Stimulated activated CD4-positive, alpha-beta T cell treated with anti-CD3 and anti-CD28 coated beads, Interleukin-2, amount 100 ng/mL, for 48 hours (primary cell): ENCODE measurements around the gene KRT83.
"Not testable (repeated sequence)": the region's sequence is repeated elsewhere in the genome, so short reads cannot be mapped to it uniquely, and the experiment has no call there.

Experiments
- DNase-seq, 2 donors: peaks; one replicate each; pipeline ENCODE4 v3.0.0-alpha.2; 2020

KRT83 gene

GRCh38 chr12:52306731-52307130, 14.5 kb downstream of the KRT83 start:
- DNase-seq = no peak

GRCh38 chr12:52305921-52306705, 15.1 kb downstream of the KRT83 start:
- no peak for DNase-seq

- not testable (repeated sequence) for DNase-seq
These were observed 16.2 kb downstream of the KRT83 start for GRCh38 chr12:52304941-52305411.

- DNase-seq = not testable (repeated sequence)
These were observed 18.8 kb downstream of the KRT83 start for GRCh38 chr12:52302242-52302914.

GRCh38 chr12:52301721-52302120, 19.5 kb downstream of the KRT83 start:
- not testable (repeated sequence) for DNase-seq

- DNase-seq = no peak
These were observed 20.2 kb downstream of the KRT83 start for GRCh38 chr12:52300796-52301691.

- DNase-seq = no peak
These were observed 22.5 kb downstream of the KRT83 start for GRCh38 chr12:52298677-52299190.

- no peak for DNase-seq
These were observed 24.5 kb downstream of the KRT83 start for GRCh38 chr12:52296572-52297215.

- no peak for DNase-seq
These were observed 25.5 kb downstream of the KRT83 start for GRCh38 chr12:52295663-52296062.

- DNase-seq = no peak
These were observed 26.4 kb downstream of the KRT83 start for GRCh38 chr12:52294803-52295202.

- DNase-seq = no peak
These were observed 27.3 kb downstream of the KRT83 start for GRCh38 chr12:52293926-52294325.

- DNase-seq = no peak
These were observed 29.8 kb downstream of the KRT83 start, which contains the start of gene KRT81 for GRCh38 chr12:52291267-52291935. TSS of gene KRT81 (minus strand) at chr12:52291534. CDS start at chr12:52291465, 69 bp downstream.

GRCh38 chr12:52290483-52291134, 30.6 kb downstream of the KRT83 start:
- DNase-seq = not testable (repeated sequence)

- DNase-seq = not testable (repeated sequence)
These were observed 33.1 kb downstream of the KRT83 start for GRCh38 chr12:52287816-52288805.

- not testable (repeated sequence) for DNase-seq
These were observed 34.1 kb downstream of the KRT83 start for GRCh38 chr12:52286857-52287785.

- no peak for DNase-seq
These were observed 35.2 kb downstream of the KRT83 start for GRCh38 chr12:52285851-52286530.

- no peak for DNase-seq
These were observed 35.9 kb downstream of the KRT83 start for GRCh38 chr12:52285172-52285745.
